IMR-90 (cell line): Measurements from ENCODE around the gene HSPB6. TPM values are rescaled to one million over a fixed set of nuclear protein-coding genes. Genes with fewer than 3 reads are reported as not detected.
A peak's percentile ranks its signal among the peaks of the same experiment; 100 is the strongest.

ENCODE experiments used
- ATAC-seq: fragments of 200-7000 bp; cut with Tn5 transposase; 2 replicates; pipeline ENCODE4 v1.9.1; 2020; ENCODE audit warnings: low read depth, mild to moderate bottlenecking, moderate library complexity
- BruUV-seq: library from RNA; stranded (reverse); fragments of 400-500 nt; replicated peaks from 2 replicates; lab custom pipeline; 2021; lab: Mats Ljungman, UMichigan
- CTCF ChIA-PET: fragments of 300-600 bp; formaldehyde crosslinking; extraction: SDS; loops from one replicate; lab custom pipeline; 2021; ENCODE audit warnings: antibody characterized with exemption; lab: Yijun Ruan, JAX
- POLR2A ChIA-PET: fragments of 300-600 bp; sonication (Branson Sonifier 250); formaldehyde crosslinking; loops from one replicate; lab custom pipeline; 2022; ENCODE audit warnings: antibody characterized with exemption; ENCODE audit not compliant: unreplicated experiment; lab: Charles Lee
- DNase-seq: peaks from one replicate; pipeline ENCODE4 v3.0.0; 2013
- H2AFZ ChIP-seq: replicated peaks from 2 replicates; pipeline ENCODE3; 2013; ENCODE audit warnings: low read length, mild to moderate bottlenecking; ENCODE audit not compliant: poor library complexity
- H2AK5ac ChIP-seq: 2 replicates; pipeline ENCODE4 v1.6.1; 2013; ENCODE audit warnings: low read depth, low read length, inconsistent platforms
- H2AK9ac ChIP-seq: replicated peaks from 2 replicates; pipeline ENCODE3; 2013; ENCODE audit warnings: mild to moderate bottlenecking, low read depth, low read length, moderate library complexity; ENCODE audit not compliant: poor library complexity
- H2BK120ac ChIP-seq: 2 replicates; pipeline ENCODE4 v1.6.1; 2013; ENCODE audit warnings: low read depth, low read length, inconsistent platforms
- H2BK15ac ChIP-seq: 3 replicates; pipeline ENCODE4 v1.6.1; 2013; ENCODE audit warnings: low read depth, low read length, inconsistent platforms
- H2BK20ac ChIP-seq: 2 replicates; pipeline ENCODE4 v1.6.1; 2013; ENCODE audit warnings: low read depth, mild to moderate bottlenecking, inconsistent platforms, low read length, moderate library complexity
- H2BK5ac ChIP-seq: 2 replicates; pipeline ENCODE4 v1.6.1; 2013; ENCODE audit warnings: mild to moderate bottlenecking, low read depth, low read length, inconsistent platforms; ENCODE audit not compliant: poor library complexity, severe bottlenecking
- H3K14ac ChIP-seq: replicated peaks from 2 replicates; pipeline ENCODE4 v1.6.1; 2013; ENCODE audit warnings: low read depth, low read length, inconsistent platforms
- H3K18ac ChIP-seq: 2 replicates; pipeline ENCODE4 v1.6.1; 2013; ENCODE audit warnings: low read depth, low read length, control low read depth
- H3K23ac ChIP-seq: 2 replicates; pipeline ENCODE4 v1.6.1; 2013; ENCODE audit warnings: low read depth, low read length, inconsistent platforms
- H3K27ac ChIP-seq: 2 replicates; pipeline ENCODE4 v1.5.1; 2013; ENCODE audit warnings: mild to moderate bottlenecking, control low read depth, low read length; ENCODE audit not compliant: insufficient read depth
- H3K27me3 ChIP-seq: 2 replicates; pipeline ENCODE4 v1.6.1; 2013; ENCODE audit warnings: low read length; ENCODE audit not compliant: control insufficient read depth, insufficient read depth
- H3K36me3 ChIP-seq: 2 replicates; pipeline ENCODE4 v1.6.1; 2013; ENCODE audit warnings: low read length, mixed read lengths; ENCODE audit not compliant: control insufficient read depth, insufficient read depth
- H3K4ac ChIP-seq: 2 replicates; pipeline ENCODE4 v1.6.1; 2013; ENCODE audit warnings: low read depth, low read length, inconsistent platforms
- H3K4me1 ChIP-seq: 2 replicates; pipeline ENCODE4 v1.6.1; 2013; ENCODE audit warnings: low read length, mixed read lengths; ENCODE audit not compliant: control insufficient read depth, insufficient read depth
- H3K4me2 ChIP-seq: 2 replicates; pipeline ENCODE4 v1.6.1; 2013; ENCODE audit warnings: low read depth, mild to moderate bottlenecking, control low read depth, low read length, moderate library complexity
- H3K4me3 ChIP-seq: 2 replicates; pipeline ENCODE4 v1.5.1; 2013; ENCODE audit warnings: low read depth, mild to moderate bottlenecking, control low read depth, low read length, moderate library complexity; ENCODE audit not compliant: insufficient read depth
- H3K56ac ChIP-seq: 2 replicates; pipeline ENCODE4 v1.6.1; 2013; ENCODE audit warnings: low read length, inconsistent platforms; ENCODE audit not compliant: insufficient read depth; ENCODE audit errors: extremely low read depth
- H3K79me1 ChIP-seq, 2 experiments: 2 replicates each; pipeline ENCODE4 v1.6.1; 2013; ENCODE audit warnings: low read length in 2 of 2, inconsistent platforms in 1 of 2, low read depth in 1 of 2
- H3K9ac ChIP-seq: 2 replicates; pipeline ENCODE4 v1.6.1; 2013; ENCODE audit warnings: low read depth, low read length, control low read depth
- H3K9me1 ChIP-seq: 2 replicates; pipeline ENCODE4 v1.6.1; 2013; ENCODE audit warnings: low read length, inconsistent platforms; ENCODE audit not compliant: insufficient read depth
- H3K9me3 ChIP-seq: 2 replicates; pipeline ENCODE4 v1.6.1; 2013; ENCODE audit warnings: low read length; ENCODE audit not compliant: control insufficient read depth, insufficient read depth
- H4K20me1 ChIP-seq: 2 replicates; pipeline ENCODE4 v1.6.1; 2013; ENCODE audit warnings: low read length, inconsistent platforms; ENCODE audit not compliant: insufficient read depth
- H4K5ac ChIP-seq: 2 replicates; pipeline ENCODE4 v1.6.1; 2013; ENCODE audit warnings: mild to moderate bottlenecking, low read depth, low read length, control low read depth
- H4K8ac ChIP-seq, 2 experiments: 2 replicates each; pipeline ENCODE4 v1.6.1; 2013; ENCODE audit warnings: low read depth in 2 of 2, low read length in 2 of 2, control low read depth in 1 of 2, inconsistent platforms in 1 of 2
- H4K91ac ChIP-seq: 2 replicates; pipeline ENCODE4 v1.6.1; 2013; ENCODE audit warnings: low read depth, low read length, inconsistent platforms; ENCODE audit not compliant: insufficient read depth
- BHLHE40 ChIP-seq: fragments of 150-350 bp; IDR thresholded peaks from 2 replicates; pipeline ENCODE4 v1.6.1; 2016; ENCODE audit warnings: mild to moderate bottlenecking, low read depth, low read length
- CHD1 ChIP-seq: IDR thresholded peaks from 2 replicates; pipeline ENCODE4 v1.6.1; 2012; ENCODE audit warnings: low read depth, low read length, improper control_type of control experiment
- FOS ChIP-seq: fragments of 150-350 bp; IDR thresholded peaks from 2 replicates; pipeline ENCODE4 v1.6.1; 2016; ENCODE audit warnings: low read depth, low read length
- MAFK ChIP-seq: IDR thresholded peaks from 2 replicates; pipeline ENCODE4 v1.6.1; 2012; ENCODE audit warnings: low read depth, low read length, improper control_type of control experiment
- POLR2A ChIP-seq: IDR thresholded peaks from 2 replicates; pipeline ENCODE4 v1.6.1; 2012; ENCODE audit warnings: mild to moderate bottlenecking, low read depth, low read length
- SMC3 ChIP-seq: fragments of 150-350 bp; IDR thresholded peaks from 2 replicates; pipeline ENCODE4 v1.6.1; 2016; ENCODE audit warnings: low read depth, mild to moderate bottlenecking, antibody characterized with exemption, low read length, moderate library complexity
- USF2 ChIP-seq: fragments of 150-350 bp; IDR thresholded peaks from 2 replicates; pipeline ENCODE4 v1.6.1; 2017; ENCODE audit warnings: mild to moderate bottlenecking, antibody characterized with exemption, low read length, low read depth
- WGBS, 2 experiments: methylation state at CpG; one replicate each; pipeline versions ENCODE4 v1.1.5 to v1.1.7; 2013; ENCODE audit warnings: missing lambda C conversion rate in 2 of 2; ENCODE audit not compliant: insufficient read length in 1 of 2; ENCODE audit errors: extremely low coverage in 2 of 2; 5-methylcytosine and 5-hydroxymethylcytosine counted together
- dilution Hi-C: fragments of 300-500 bp; cut with HindIII; formaldehyde crosslinking; loops from one replicate; pipeline ENCODE4 v1.14.3; 2018; ENCODE audit warnings: low sequenced_read_pairs; ENCODE audit not compliant: unreplicated experiment
- in situ Hi-C: fragments of 300-500 bp; cut with MboI; formaldehyde crosslinking; loops from 3 replicates; pipeline ENCODE4 v1.14.3; 2019; ENCODE audit warnings: low sequenced_read_pairs, inconsistent platforms, mixed read lengths
- intact Hi-C: fragments of 100-400 bp; cut with micrococcal nuclease; formaldehyde crosslinking; loops from 2 replicates; pipeline ENCODE4 v1.10.0; 2022
- polyA plus RNA-seq, 3 experiments: library from polyadenylated mRNA; depleted of rRNA; stranded (reverse); fragments of >200 nt; gene quantifications; 2 replicates each; pipeline ENCODE4 v1.2.3, GENCODE V29; 2012; ENCODE audit warnings: low replicate concordance in 1 of 3
- total RNA-seq: library from RNA; depleted of rRNA; stranded (reverse); fragments of >200 nt; gene quantifications from 2 replicates; pipeline ENCODE4 v1.2.3, GENCODE V29; 2012

The HSPB6 gene
- total and polyA plus RNA-seq, 2 of the 4 experiments (the other 2 are of a cell fraction), result 5.7 to 206 TPM

GRCh38 chr19:35753634-35754369, 3.0 kb downstream of the HSPB6 start:
- dilution Hi-C loops, result no loop called here
- 100% methylated on average over 5 of the region's 20 CpGs; no CpG with 5 or more reads in 1 of the 2 experiments for WGBS, 2 experiments
- no peak for DNase-seq

More at GRCh38 chr19:35753634-35754369, 3.0 kb downstream of the HSPB6 start:
- Histone ChIP-seq H3K23ac (no peak overlapping the region), H4K5ac (no peak overlapping the region), H2BK120ac (no peak overlapping the region), H4K91ac (no peak overlapping the region), H3K9me1 (0 out of 2 replicates have a peak, but pooled peaks cover 8% of the 10 kb centered on the region), H2BK20ac (no peak overlapping the region), H2BK5ac (no peak overlapping the region), H3K56ac (no peak overlapping the region), H3K18ac (no peak overlapping the region), H2AK9ac (no peak overlapping the region), H3K27me3 (no peaks in the 10 kb centered on the region), H3K4me3 (no peak overlapping the region), H2BK15ac (no peak overlapping the region), H3K4me2 (no peak overlapping the region), H2AK5ac (no peak overlapping the region), H3K79me1 (peaks cover 20 to 66% of the 10 kb centered on the region in 2 experiments; a peak in 3 of 4 replicates), H3K27ac (no peak overlapping the region), H3K14ac (no peak overlapping the region), H3K36me3 (peaks cover 29% of the 10 kb centered on the region; the same call in 1 of the 2 replicates), H3K9me3 (no peaks in the 10 kb centered on the region), H3K4ac (no peak overlapping the region), H2AFZ (no peak overlapping the region), H4K8ac (no peak overlapping the region), H3K4me1 (peaks cover 16% of the 10 kb centered on the region), H3K9ac (no peak overlapping the region), H4K20me1 (peaks cover 6% of the 10 kb centered on the region; the same call in 1 of the 2 replicates)
- in situ Hi-C loops, result no loop called here
- ChIA-PET POLR2A (interaction anchor here (0.6 kb wide), 1 partner anchor 16 kb away, joined by 3 read pairs; no protein-coding TSS in a partner anchor), CTCF (no interaction called here)
- ATAC-seq, result no peak
- intact Hi-C loops, result no loop called here
- no peak for TF ChIP-seq CHD1
- no peak for TF ChIP-seq SMC3
- no peak for TF ChIP-seq BHLHE40
- TF ChIP-seq USF2, result no peak
- peak; percentile 16; the same call in 1 of the 2 replicates for TF ChIP-seq POLR2A
- TF ChIP-seq FOS, result no peak
- no peak for TF ChIP-seq MAFK
- no TSS peak for BruUV-seq
